ENCODE measurements around the gene OSBPL10. TPM values are rescaled to one million over a fixed set of nuclear protein-coding genes. Genes with fewer than 3 reads are reported as not detected.

The OSBPL10 gene
- total and polyA plus RNA-seq, 4 donors, result 3.9 to 33.0 (median 13.1) TPM

DNA sequence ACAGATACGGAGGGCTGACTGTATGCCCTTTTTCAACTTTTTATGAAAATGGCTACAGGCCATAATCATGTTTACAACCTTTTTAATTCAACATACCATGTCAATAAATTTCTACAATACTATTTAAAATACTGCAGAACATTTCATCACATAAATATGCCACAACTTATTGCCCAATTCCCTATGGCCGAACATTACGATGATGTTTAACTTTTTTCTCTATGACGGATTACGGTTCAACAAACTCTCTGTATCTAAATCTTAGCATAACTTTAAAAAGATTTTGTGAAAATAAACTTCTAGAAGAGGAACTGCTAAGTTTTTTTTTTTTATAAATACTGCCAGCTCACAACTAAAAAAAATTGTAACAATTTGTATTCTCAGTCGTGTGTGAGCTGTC is 220.4 kb downstream of the OSBPL10 start:
- no peaks in the 10 kb centered on the region for H3K9me3 ChIP-seq (ENCODE audit: control insufficient read depth in 4 of 4, insufficient read depth in 3 of 4, low read length in 3 of 4)
- no peaks in the 10 kb centered on the region for H3K36me3 ChIP-seq (ENCODE audit: control insufficient read depth in 4 of 4, insufficient read depth in 4 of 4, low read length in 4 of 4)
- H3K9ac ChIP-seq (ENCODE audit: insufficient read depth in 1 of 2, low read length in 2 of 2), result no peak overlapping the region
- H3K27ac ChIP-seq (ENCODE audit: low read depth in 1 of 2, low read length in 1 of 2), result no peak overlapping the region
- H3K27me3 ChIP-seq (ENCODE audit: control insufficient read depth in 3 of 3, insufficient read depth in 3 of 3, low read length in 2 of 3), result no peaks in the 10 kb centered on the region
- TF ChIP-seq, protein P1, sequence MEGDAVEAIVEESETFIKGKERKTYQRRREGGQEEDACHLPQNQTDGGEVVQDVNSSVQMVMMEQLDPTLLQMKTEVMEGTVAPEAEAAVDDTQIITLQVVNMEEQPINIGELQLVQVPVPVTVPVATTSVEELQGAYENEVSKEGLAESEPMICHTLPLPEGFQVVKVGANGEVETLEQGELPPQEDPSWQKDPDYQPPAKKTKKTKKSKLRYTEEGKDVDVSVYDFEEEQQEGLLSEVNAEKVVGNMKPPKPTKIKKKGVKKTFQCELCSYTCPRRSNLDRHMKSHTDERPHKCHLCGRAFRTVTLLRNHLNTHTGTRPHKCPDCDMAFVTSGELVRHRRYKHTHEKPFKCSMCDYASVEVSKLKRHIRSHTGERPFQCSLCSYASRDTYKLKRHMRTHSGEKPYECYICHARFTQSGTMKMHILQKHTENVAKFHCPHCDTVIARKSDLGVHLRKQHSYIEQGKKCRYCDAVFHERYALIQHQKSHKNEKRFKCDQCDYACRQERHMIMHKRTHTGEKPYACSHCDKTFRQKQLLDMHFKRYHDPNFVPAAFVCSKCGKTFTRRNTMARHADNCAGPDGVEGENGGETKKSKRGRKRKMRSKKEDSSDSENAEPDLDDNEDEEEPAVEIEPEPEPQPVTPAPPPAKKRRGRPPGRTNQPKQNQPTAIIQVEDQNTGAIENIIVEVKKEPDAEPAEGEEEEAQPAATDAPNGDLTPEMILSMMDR (IDR thresholded peaks at IDR 0.05; ENCODE audit: control extremely low read depth, extremely low read depth), result no peak
- WGBS, 2 donors, result 48 to 77% methylated on average over 6 of the region's 6 CpGs
- ATAC-seq (ENCODE audit: insufficient read depth, low FRiP score), result no peak
- H3K4me1 ChIP-seq (ENCODE audit: control insufficient read depth in 5 of 5, insufficient read depth in 5 of 5, low read length in 5 of 5), result peaks cover 0 to 23% (median 5%) of the 10 kb centered on the region in 5 donors
- H3K4me3 ChIP-seq, result no peak overlapping the region
- peak in 1 of 3 donors; percentile 48 for DNase-seq

DNA sequence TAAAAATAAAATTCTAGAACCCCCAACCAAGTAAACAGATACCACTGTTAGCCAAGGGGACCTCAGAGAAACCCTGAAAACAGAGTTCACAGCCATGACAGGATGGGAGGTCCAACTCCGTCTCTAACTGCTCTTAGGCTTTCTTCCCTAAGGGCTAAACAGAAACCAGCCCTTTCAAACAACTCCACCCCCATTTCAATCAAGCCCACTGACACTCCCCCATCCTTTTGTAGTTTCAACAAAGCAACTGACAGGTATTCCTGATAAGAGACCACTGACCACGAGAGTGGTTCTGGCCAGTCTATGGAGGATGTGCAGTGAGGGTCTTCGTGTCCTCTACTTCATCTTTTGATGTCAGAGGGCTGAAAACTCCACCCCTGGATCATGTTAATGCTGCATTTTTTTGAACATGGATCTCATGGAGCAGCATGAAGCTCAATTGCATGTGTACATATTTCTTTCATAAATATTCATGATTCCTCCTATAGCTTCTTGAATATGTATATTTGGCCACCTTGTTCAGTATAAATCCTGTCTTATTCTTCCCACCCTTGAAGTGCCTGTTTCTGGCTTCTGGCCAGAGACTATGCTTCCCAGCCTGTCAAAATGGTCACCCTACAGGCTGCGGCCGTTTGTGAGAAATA is 222.6 kb downstream of the OSBPL10 start:
- DNase-seq, result no peak
- no peaks in the 10 kb centered on the region for H3K9me3 ChIP-seq (ENCODE audit: control insufficient read depth in 4 of 4, insufficient read depth in 3 of 4, low read length in 3 of 4)
- H3K9ac ChIP-seq (ENCODE audit: insufficient read depth in 1 of 2, low read length in 2 of 2), result no peak overlapping the region
- 87% methylated on average over 5 of the region's 5 CpGs for WGBS, 2 donors
- no peak overlapping the region for H3K4me3 ChIP-seq
- ATAC-seq (ENCODE audit: insufficient read depth, low FRiP score), result no peak
- TF ChIP-seq, protein P1 (IDR thresholded peaks at IDR 0.05; ENCODE audit: control extremely low read depth, extremely low read depth), result no peak
- no peak overlapping the region for H3K27ac ChIP-seq (ENCODE audit: low read depth in 1 of 2, low read length in 1 of 2)
- H3K36me3 ChIP-seq (ENCODE audit: control insufficient read depth in 4 of 4, insufficient read depth in 4 of 4, low read length in 4 of 4), result no peaks in the 10 kb centered on the region
- no peaks in the 10 kb centered on the region for H3K27me3 ChIP-seq (ENCODE audit: control insufficient read depth in 3 of 3, insufficient read depth in 3 of 3, low read length in 2 of 3)
- peaks cover 0 to 41% (median 11%) of the 10 kb centered on the region in 5 donors for H3K4me1 ChIP-seq (ENCODE audit: control insufficient read depth in 5 of 5, insufficient read depth in 5 of 5, low read length in 5 of 5)

DNA sequence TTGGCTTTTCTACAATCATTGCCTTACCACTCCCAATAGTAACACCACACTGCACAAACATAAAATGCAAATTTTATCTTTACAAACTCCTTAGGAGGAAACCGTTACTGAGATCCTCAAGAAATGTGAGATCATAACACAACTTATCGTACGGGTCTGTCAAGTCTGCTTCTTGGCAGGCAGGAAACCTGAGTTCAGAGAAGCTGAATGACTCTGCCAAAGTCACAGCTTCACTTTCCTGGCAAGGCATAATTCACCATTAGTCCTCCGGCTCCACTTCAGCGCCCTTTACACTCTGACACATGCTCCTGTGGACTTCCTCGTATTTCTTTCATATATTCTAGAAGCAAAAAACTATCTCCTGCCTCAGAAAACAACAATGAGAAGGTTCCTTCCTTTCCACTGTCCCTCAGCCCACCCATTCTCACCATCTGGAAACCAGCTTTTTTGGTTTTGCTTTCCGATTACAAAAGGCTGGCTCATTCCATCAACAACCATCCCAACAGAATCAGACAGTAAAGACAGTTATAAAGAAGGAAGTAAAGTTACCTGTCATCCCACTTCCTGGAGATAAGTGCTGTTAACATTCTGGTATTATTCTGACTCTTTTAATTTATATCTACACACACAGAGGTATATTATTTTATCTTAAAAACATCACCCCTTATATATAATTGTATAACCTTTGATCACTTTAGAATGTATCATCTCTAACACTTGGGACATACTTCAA is 225.0 kb downstream of the OSBPL10 start:
- no peak overlapping the region for H3K4me3 ChIP-seq
- H3K27me3 ChIP-seq (ENCODE audit: control insufficient read depth in 3 of 3, insufficient read depth in 3 of 3, low read length in 2 of 3), result no peaks in the 10 kb centered on the region
- no peak overlapping the region for H3K9ac ChIP-seq (ENCODE audit: insufficient read depth in 1 of 2, low read length in 2 of 2)
- no peaks in the 10 kb centered on the region for H3K9me3 ChIP-seq (ENCODE audit: control insufficient read depth in 4 of 4, insufficient read depth in 3 of 4, low read length in 3 of 4)
- no peak overlapping the region for H3K27ac ChIP-seq (ENCODE audit: low read depth in 1 of 2, low read length in 1 of 2)
- TF ChIP-seq, protein P1 (IDR thresholded peaks at IDR 0.05; ENCODE audit: control extremely low read depth, extremely low read depth), result no peak
- DNase-seq (no peak), ATAC-seq (ENCODE audit: insufficient read depth, low FRiP score) (no peak)
- WGBS, 2 donors, result 22 to 44% methylated on average over 7 of the region's 7 CpGs
- H3K36me3 ChIP-seq (ENCODE audit: control insufficient read depth in 4 of 4, insufficient read depth in 4 of 4, low read length in 4 of 4), result no peaks in the 10 kb centered on the region
- peaks cover 0 to 24% (median 5%) of the 10 kb centered on the region in 5 donors for H3K4me1 ChIP-seq (ENCODE audit: control insufficient read depth in 5 of 5, insufficient read depth in 5 of 5, low read length in 5 of 5)
